Measurements from ENCODE around the gene RBM15. TPM values are rescaled to one million over a fixed set of nuclear protein-coding genes. Genes with fewer than 3 reads are reported as not detected.

Gene RBM15
- total RNA-seq, 4 donors from 2014 or later, result 28.7 to 55.0 (median 35.1) TPM

- no peak for ATAC-seq (ENCODE audit: low FRiP score)
- TF ChIP-seq, protein P1, sequence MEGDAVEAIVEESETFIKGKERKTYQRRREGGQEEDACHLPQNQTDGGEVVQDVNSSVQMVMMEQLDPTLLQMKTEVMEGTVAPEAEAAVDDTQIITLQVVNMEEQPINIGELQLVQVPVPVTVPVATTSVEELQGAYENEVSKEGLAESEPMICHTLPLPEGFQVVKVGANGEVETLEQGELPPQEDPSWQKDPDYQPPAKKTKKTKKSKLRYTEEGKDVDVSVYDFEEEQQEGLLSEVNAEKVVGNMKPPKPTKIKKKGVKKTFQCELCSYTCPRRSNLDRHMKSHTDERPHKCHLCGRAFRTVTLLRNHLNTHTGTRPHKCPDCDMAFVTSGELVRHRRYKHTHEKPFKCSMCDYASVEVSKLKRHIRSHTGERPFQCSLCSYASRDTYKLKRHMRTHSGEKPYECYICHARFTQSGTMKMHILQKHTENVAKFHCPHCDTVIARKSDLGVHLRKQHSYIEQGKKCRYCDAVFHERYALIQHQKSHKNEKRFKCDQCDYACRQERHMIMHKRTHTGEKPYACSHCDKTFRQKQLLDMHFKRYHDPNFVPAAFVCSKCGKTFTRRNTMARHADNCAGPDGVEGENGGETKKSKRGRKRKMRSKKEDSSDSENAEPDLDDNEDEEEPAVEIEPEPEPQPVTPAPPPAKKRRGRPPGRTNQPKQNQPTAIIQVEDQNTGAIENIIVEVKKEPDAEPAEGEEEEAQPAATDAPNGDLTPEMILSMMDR (IDR thresholded peaks at IDR 0.05), result no peak
Observed at GRCh38 chr1:110335265-110335664, 3.9 kb upstream of the RBM15 start.

DNA sequence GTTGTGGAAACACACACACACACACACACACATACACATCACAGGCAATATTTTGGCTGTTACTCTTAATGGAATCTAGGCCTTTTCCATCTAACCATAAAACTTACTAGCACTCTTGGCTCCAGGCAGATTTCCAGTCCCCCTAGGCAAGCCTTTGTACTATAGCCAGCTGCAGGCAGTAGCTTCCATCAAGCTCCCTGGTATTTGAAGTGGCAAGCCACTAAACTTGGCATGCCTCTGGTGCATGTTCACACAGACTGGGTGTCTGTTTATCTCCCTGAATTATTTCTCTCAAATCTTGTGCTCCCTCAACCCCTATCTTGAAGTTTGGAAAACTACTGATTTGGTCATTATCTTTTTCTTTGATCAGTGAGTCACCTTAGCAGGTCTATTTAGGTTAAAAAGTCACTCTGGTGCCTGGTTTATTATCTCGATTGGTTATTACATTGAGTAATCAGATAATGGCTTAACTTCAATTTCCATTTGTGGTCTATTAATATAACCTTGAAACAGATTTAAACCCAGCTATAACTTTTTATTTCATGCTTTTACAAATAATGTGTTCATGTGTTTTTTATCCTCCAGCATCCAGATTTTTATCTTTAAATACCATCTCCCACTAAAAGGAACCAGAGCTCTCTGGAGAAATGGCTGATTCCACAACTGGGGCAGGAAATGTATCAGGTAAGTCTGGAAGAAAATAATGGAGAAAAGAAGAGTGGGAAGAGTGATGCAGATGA, 2.7 kb upstream of the RBM15 start:
- TF ChIP-seq, protein P1 (IDR thresholded peaks at IDR 0.05), result no peak
- no peak for ATAC-seq (ENCODE audit: low FRiP score)
- DNase-seq (ENCODE audit: low spot score), result no peak

More at GRCh38 chr1:110335265-110335664, 3.9 kb upstream of the RBM15 start:
- no peak for DNase-seq (ENCODE audit: low spot score)

DNA sequence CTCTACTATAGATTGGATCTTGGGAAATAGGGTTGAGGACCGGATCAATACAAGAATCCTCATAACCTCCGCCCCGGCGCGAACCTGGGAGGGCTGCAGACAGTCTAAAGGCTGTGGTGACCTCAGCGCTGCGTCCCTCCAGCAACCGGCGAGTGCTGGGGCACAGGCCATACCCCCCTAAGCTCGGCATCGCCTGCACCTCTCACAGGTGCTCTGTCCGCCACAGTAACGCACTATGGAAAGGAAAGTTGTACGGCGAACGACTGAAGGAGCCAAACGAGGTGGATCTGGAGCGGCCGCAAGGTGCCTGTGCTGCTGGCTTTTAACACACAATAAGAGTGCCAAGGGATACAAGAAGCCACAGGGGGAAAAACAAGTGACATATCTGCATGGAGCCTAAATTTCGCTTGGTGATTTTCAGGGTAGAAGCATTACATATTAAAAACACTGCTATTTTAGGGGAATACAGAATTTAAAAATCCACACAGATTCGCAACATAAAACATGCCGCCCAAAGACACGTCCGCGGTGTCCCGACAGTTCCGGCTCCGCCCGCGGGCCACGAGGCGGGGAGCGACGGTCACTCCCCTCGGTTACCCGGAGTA, 1.4 kb upstream of the RBM15 start:
- ATAC-seq (ENCODE audit: low FRiP score) (no peak), DNase-seq (ENCODE audit: low spot score) (no peak)
- TF ChIP-seq, protein P1 (IDR thresholded peaks at IDR 0.05), result no peak

GRCh38 chr1:110338309-110338885, 780 bp upstream of the RBM15 start:
- TF ChIP-seq, protein P1 (IDR thresholded peaks at IDR 0.05), result peak in 1 of 3 donors; percentile 66
- DNase-seq (ENCODE audit: low spot score), result peak; percentile 92
- ATAC-seq (ENCODE audit: low FRiP score), result peak; percentile 92

DNA sequence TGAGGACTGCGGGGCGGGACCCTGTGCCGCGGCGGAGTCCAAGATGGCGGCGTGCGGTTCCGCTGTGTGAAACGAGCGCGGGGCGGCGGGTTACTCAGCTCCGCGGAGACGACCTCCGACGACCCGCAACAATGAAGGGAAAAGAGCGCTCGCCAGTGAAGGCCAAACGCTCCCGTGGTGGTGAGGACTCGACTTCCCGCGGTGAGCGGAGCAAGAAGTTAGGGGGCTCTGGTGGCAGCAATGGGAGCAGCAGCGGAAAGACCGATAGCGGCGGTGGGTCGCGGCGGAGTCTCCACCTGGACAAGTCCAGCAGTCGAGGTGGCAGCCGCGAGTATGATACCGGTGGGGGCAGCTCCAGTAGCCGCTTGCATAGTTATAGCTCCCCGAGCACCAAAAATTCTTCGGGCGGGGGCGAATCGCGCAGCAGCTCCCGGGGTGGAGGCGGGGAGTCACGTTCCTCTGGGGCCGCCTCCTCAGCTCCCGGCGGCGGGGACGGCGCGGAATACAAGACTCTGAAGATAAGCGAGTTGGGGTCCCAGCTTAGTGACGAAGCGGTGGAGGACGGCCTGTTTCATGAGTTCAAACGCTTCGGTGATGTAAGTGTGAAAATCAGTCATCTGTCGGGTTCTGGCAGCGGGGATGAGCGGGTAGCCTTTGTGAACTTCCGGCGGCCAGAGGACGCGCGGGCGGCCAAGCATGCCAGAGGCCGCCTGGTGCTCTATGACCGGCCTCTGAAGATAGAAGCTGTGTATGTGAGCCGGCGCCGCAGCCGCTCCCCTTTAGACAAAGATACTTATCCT, 430 bp downstream of the RBM15 start:
- TF ChIP-seq, protein P1 (IDR thresholded peaks at IDR 0.05), result peak in 2 of 3 donors; percentile 7 to 31
- ATAC-seq (ENCODE audit: low FRiP score), result no peak
- DNase-seq (ENCODE audit: low spot score), result no peak

GRCh38 chr1:110340207-110340468, 961 bp downstream of the RBM15 start:
- DNase-seq (ENCODE audit: low spot score), result no peak
- TF ChIP-seq, protein P1 (IDR thresholded peaks at IDR 0.05), result no peak
- ATAC-seq (ENCODE audit: low FRiP score), result no peak

Data from omental fat pad (tissue), 4 donors.